Measurements from ENCODE around the gene HOXD10.
A peak's percentile ranks its signal among the peaks of the same experiment; 100 is the strongest.

HOXD10 gene

DNA sequence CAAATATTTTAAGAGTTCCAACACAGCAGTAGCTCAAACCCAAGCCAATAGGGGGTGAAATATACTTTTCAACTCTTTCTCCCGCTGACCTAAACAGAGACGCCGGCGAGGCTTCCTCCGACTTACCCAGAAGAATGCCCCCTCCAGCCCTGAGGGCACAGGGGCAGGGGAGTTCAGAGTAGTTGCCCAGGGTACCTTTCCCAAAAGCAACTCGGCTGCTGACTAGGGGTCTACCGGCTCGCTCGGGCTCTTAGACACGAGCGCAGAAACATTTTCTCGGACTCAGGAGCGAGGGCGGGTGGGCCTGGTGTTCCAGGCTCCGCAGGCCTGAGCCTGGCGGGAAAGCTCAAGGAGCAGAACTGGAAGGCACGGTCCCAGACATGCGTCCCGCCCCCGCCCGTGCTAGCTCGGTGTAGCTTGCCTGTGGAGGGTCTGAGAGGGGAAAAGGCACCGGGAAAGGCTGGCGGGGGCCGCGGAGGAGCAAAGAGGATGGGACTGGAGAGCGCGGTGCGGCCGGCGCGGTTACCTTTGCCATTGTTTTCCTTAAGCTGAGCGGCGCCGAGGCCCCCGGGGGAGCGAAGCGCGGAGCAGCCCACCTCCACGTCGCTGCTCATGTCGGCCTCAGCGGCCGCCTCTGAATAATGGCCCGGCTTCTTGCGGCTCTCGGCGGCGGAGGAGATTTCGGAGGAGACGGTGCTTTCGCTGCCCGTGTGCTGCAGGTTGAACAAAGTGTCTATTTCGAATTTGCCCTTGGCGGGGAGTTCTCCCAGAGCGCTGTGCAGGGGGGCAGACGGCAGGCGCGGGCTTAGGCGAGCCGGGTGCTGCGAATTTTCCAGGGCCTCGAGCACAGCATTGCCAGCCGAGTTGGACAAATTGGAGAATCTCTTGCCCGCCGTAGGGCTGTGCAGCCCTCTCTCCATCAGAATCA lies 33.5 kb upstream of the HOXD10 start:
- DNase-seq (ENCODE audit: low spot score): no peak

DNA sequence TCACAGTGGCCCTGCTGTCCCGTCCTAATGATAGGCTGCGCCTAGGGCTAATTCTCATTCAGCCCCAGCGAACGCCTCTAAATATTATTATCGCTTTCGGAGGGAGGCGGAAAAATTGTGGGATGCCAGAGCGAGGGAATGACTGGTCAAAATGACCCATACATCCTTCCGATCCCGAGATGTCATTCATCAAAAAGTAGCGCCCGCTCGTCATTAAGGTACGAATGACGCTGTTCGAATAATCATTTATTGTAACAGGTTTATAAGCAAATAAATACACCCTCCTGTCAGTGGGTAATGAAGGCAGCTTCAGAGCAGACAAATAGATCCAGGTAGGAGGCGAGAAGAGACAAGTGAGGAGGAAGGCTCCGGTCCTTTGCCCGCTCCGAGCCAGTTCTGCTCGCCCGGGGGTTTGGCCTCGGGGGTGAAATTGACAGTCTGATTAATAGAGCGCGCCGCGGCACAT lies 32.7 kb upstream of the HOXD10 start, which contains the start of gene EVX2:
TSS of gene EVX2 (minus strand) at position 167 of the 466 bp plus-strand sequence. CDS start 186 bp downstream, outside the sequence.
- DNase-seq (ENCODE audit: low spot score): no peak

- DNase-seq (ENCODE audit: low spot score): no peak
These were observed 31.9 kb upstream of the HOXD10 start for GRCh38 chr2:176084611-176085119.

DNA sequence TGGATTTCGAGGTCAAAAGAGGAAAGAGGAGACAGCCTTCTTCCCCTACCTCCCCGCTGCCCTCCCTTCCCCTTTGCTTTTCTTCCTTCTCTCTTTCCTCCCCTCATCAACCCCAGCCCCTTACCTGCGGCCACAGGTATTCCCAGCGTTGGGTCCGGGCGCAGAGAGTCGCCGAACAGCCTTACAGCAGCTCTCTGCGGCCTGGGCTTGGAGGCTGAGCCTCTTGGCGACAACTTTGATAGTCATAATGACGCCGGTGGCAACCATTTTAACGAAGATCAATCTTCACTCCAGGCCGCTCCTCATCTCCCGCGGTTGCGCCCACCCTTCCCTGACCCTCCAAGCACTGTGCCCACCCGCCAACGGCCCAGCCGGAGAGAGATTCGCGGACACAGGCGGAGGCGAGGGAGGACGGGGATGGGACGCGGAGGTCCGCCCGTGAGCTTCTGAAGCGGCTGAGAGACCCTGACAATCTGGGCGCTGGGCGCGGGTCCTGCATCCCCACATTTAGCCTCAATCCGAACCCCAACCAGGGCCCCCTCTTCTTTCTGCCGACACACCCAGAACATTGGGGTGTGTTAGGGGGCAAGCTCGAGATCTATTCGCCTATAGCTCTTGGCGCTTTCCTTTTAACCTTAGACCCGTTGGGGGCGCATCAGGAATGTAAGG lies 31.3 kb upstream of the HOXD10 start:
- DNase-seq (ENCODE audit: low spot score): no peak

GRCh38 chr2:176085861-176086771 lies 30.5 kb upstream of the HOXD10 start:
- peak; percentile 40 for DNase-seq (ENCODE audit: low spot score)

GRCh38 chr2:176087330-176088047 lies 29.1 kb upstream of the HOXD10 start:
- no peak for DNase-seq (ENCODE audit: low spot score)

DNA sequence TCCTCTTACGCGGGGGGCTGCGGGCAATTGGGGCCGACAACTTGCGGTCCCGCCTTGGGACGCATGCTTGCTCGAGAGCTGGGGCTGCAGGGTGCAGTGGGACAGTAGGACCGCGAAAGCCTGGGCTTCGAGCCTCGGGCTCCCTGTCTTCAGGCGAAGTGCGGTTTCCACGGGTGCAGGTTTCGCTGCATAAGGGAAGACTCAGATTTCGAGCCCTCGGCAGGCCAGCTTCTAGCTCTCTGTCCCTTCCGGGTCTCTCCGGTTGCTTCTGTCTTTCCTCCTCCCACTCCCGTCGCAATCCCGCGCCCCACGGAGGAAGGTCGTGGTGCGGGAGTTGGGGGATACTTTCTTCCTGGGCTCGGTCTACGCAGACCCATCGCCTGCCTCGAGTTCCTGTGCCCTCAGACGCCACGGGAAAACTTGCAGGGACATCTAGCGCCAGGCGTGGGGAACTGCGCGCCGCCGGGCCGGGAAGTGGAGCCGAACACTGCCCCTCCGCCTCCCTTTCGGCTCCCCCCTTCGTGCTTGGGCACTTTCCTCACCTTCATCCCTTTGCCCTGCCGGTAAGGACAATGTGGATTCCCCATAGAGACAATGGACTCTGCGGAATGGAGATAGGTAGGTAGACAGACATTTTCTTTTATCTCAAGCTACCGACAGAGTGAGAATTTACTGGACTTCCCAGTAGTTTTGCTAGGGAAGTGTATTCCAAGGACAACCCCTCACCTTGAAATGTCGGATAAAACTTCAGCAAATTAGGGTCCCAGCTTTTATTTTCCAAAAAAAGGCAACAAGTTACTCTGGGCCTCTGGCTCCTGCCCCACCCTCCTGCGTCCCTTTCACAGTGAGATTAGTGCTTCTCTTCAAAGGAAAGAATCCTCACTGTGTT lies 28.3 kb upstream of the HOXD10 start:
- peak; percentile 72 for DNase-seq (ENCODE audit: low spot score)

GRCh38 chr2:176088937-176089842 lies 27.4 kb upstream of the HOXD10 start:
- no peak for DNase-seq (ENCODE audit: low spot score)

DNA sequence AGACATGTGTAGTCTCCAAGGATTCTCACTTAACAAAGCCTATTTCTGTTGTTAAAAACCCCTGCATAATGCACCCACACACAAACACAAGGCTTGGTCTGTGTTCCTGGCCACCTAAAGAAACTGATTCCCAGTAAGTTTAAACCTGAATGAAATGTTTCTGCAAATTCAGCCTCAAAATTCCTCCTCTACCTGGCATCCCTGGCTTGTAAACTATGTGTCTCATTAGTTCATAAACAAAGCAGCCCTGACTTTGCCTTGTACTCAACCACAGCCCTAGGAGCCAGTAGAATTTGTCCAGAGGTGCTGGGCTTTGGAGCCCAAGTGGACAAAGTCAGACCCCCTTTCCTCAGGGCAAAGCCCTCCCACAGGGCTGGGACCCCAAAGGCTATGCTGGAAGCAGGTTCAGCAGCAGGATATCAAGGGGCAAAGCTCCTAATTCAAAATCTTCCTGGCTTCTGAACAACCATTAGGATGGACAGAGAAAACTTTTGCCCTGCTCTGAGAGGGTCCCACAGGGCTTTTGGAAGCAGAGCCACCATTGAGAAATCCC lies 26.7 kb upstream of the HOXD10 start:
- no peak for DNase-seq (ENCODE audit: low spot score)

DNA sequence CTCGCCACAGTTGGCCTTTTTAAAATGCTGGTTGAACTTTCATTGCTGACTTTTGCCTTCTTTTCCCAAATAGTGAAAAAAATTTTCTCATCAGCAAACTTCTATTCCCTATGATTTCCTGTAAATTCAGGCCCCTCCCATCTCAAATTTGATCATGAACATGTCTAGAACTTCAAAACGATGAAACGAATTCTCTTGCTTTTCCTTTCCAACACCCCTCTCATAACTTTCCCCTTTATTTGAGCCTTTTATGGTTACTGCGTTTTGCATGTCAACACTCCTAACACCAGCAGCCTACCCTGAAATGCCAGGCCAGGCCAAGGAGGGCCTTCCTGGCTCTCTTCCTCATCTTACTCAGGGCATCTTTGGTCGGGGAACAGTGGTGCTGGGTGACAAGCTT lies 25.7 kb upstream of the HOXD10 start:
- DNase-seq (ENCODE audit: low spot score): no peak

DNA sequence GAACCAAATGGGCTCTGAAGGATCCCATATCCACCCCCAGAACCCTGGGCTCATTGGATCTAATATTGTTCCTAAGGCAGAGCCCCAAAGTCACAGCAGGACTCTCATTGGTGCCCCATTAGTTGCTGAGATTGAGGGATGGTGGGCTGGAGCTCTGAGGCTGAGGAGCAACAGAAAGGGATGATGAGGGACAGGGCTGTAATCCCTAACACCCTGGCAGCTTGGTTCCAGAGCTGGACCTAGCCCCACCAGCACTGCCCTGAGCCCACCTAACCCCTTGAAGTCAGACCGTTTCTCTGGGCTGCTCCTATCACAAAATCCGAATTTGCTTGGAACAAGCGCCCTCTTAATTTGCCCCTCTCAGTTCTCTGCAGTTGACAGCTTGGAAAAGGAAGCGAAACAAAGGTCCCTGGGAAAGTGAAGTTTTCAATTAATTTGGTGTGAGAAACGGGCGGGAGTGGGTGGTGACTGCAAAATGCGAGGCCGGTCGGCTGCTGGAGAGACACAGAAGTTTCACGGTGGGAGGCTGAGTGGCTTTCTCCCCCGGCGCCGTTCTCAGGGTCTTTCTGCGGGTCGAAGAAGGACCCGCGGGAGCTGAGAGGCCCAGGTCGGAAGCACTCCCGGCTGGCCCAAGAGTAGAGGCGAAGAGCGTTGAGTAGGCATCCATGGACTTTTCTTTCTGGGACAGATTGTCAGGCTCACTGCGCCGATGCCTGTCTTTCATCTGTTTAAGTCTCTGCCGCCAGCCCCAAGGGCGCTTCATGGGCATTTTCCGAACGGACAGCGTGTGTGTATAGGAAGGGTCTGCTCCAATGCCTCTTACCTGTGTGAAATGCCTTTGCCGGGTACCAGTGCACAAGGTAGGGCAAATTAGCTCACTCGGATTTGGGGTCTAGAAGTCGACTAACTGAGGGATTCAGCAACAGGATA lies 25.0 kb upstream of the HOXD10 start:
- no peak for DNase-seq (ENCODE audit: low spot score)

GRCh38 chr2:176092270-176093144 lies 24.1 kb upstream of the HOXD10 start, which contains the start of gene HOXD13:
Gene HOXD13, plus strand, starts transcription at chr2:176092721. Its CDS starts 170 bp downstream, at chr2:176092891.
- no peak for DNase-seq (ENCODE audit: low spot score)

GRCh38 chr2:176093145-176093897 lies 23.3 kb upstream of the HOXD10 start:
- DNase-seq (ENCODE audit: low spot score): no peak

DNA sequence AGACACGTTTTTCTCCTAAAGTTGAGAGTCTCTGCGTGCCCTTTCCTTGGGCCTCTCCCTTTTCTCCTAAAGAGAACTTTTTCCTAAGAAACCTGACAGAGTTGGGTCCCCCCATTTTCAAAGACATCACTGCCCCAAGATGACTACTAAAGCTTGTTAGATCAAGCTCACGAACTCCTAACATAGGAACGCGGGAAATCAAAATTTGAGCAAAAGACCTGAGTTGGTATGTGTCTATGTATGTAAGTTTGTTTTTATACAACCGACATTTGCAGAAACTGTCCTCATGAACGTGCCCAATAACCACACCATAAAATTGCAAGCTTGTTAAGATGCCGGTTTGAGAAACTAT lies 22.7 kb upstream of the HOXD10 start:
- DNase-seq (ENCODE audit: low spot score): no peak

- no peak for DNase-seq (ENCODE audit: low spot score)
These were observed 22.2 kb upstream of the HOXD10 start for GRCh38 chr2:176094349-176094748.

DNA sequence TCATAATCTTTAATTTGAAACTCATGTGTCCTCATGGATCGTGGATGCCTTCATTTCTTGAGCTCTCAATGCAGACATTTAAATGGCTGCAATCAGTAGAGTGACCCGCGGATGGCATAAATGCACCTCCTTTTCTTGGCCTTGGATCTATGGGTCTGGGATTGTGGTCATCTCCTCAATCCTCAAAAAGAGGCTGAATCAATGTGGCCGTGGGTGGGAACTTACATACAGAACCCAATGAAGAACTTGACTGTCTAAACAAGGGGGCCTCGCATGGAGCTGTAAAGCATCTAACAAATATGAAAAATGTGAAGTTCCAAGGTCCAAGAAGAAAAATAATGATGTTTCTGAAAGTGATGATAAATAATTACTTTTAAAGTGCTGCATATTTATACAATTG lies 21.2 kb upstream of the HOXD10 start:
- no peak for DNase-seq (ENCODE audit: low spot score)

Measured in AG08395 (cell line).